ENCODE results near the gene GAPT. TPM values are rescaled to one million over a fixed set of nuclear protein-coding genes. Genes with fewer than 3 reads are reported as not detected.

Gene GAPT
- total and polyA plus RNA-seq, 12 donors, result 0.28 to 2.2 (median 0.65) TPM; not detected in 1

- intact Hi-C loops (cut with DNase I), result no loop called here
- Histone ChIP-seq H3K27me3 (no peaks in the 10 kb centered on the region), H3K36me3 (replicated peaks in 1 of 2) (no peaks in the 10 kb centered on the region), H3K4me3 (no peak overlapping the region), H3K4me1 (replicated peaks in 1 of 2) (no peaks in the 10 kb centered on the region), H3K27ac (no peak overlapping the region), H3K9me3 (replicated peaks in 1 of 3) (no peaks in the 10 kb centered on the region)
- 62 to 82% (median 68%) methylated on average over 2 of the region's 2 CpGs for WGBS, 4 donors
- TF ChIP-seq, protein P1, sequence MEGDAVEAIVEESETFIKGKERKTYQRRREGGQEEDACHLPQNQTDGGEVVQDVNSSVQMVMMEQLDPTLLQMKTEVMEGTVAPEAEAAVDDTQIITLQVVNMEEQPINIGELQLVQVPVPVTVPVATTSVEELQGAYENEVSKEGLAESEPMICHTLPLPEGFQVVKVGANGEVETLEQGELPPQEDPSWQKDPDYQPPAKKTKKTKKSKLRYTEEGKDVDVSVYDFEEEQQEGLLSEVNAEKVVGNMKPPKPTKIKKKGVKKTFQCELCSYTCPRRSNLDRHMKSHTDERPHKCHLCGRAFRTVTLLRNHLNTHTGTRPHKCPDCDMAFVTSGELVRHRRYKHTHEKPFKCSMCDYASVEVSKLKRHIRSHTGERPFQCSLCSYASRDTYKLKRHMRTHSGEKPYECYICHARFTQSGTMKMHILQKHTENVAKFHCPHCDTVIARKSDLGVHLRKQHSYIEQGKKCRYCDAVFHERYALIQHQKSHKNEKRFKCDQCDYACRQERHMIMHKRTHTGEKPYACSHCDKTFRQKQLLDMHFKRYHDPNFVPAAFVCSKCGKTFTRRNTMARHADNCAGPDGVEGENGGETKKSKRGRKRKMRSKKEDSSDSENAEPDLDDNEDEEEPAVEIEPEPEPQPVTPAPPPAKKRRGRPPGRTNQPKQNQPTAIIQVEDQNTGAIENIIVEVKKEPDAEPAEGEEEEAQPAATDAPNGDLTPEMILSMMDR (IDR thresholded peaks at IDR 0.05), result no peak
- no peak for TF ChIP-seq POLR2A (IDR thresholded peaks at IDR 0.05)
- no peak for DNase-seq
Observed at GRCh38 chr5:58543723-58544122, 52.5 kb downstream of the GAPT start.

DNA sequence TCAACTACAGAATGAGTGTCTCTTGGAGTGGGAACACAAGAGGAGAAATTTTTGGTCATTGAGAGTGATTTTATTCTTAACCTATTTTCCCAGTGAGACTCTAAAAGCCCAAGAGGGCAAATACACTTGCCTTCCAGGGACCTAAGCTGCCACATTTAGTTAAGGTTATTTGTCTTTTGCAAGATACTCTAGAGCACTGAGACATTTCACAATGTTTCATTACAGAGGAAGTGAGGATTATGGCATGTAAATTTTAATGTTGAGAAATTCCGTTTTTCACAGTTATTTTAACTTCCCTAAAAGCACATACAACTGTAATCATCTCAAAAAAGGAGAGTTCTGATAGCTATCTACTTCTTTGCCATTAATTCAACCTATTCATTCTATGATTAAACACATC is 53.0 kb downstream of the GAPT start:
- intact Hi-C loops (cut with DNase I), result no loop called here
- 41 to 57% (median 52%) methylated on average over 1 of the region's 1 CpG for WGBS, 4 donors
- H3K9me3 ChIP-seq (replicated peaks in 1 of 3), result no peaks in the 10 kb centered on the region

GRCh38 chr5:58544926-58545325 is 53.7 kb downstream of the GAPT start:
- Histone ChIP-seq H3K36me3 (replicated peaks in 1 of 2) (no peaks in the 10 kb centered on the region), H3K4me1 (replicated peaks in 1 of 2) (no peaks in the 10 kb centered on the region), H3K27me3 (no peaks in the 10 kb centered on the region), H3K4me3 (no peak overlapping the region), H3K9me3 (replicated peaks in 1 of 3) (no peaks in the 10 kb centered on the region), H3K27ac (no peak overlapping the region)
- intact Hi-C loops (cut with DNase I), result no loop called here
- no peak for TF ChIP-seq POLR2A (IDR thresholded peaks at IDR 0.05)
- TF ChIP-seq, protein P1 (IDR thresholded peaks at IDR 0.05), result no peak
- DNase-seq, result no peak
- WGBS, 4 donors, result 46 to 74% (median 60%) methylated on average over 2 of the region's 2 CpGs

More for the DNA sequence above, 53.0 kb downstream of the GAPT start:
- H3K4me1 ChIP-seq (replicated peaks in 1 of 2), result no peaks in the 10 kb centered on the region
- no peak overlapping the region for H3K27ac ChIP-seq
- no peaks in the 10 kb centered on the region for H3K27me3 ChIP-seq
- DNase-seq, result no peak
- TF ChIP-seq, protein P1 (IDR thresholded peaks at IDR 0.05), result no peak
- no peak for TF ChIP-seq POLR2A (IDR thresholded peaks at IDR 0.05)
- H3K4me3 ChIP-seq, result no peak overlapping the region
- H3K36me3 ChIP-seq (replicated peaks in 1 of 2), result no peaks in the 10 kb centered on the region

- H3K36me3 ChIP-seq (replicated peaks in 1 of 2), result no peaks in the 10 kb centered on the region
- no peak overlapping the region for H3K4me3 ChIP-seq
- TF ChIP-seq POLR2A (IDR thresholded peaks at IDR 0.05), result no peak
- TF ChIP-seq, protein P1 (IDR thresholded peaks at IDR 0.05), result no peak
- no peak for DNase-seq
- H3K4me1 ChIP-seq (replicated peaks in 1 of 2), result no peaks in the 10 kb centered on the region
- H3K27me3 ChIP-seq, result no peaks in the 10 kb centered on the region
- no peaks in the 10 kb centered on the region for H3K9me3 ChIP-seq (replicated peaks in 1 of 3)
- intact Hi-C loops (cut with DNase I), result no loop called here
- H3K27ac ChIP-seq, result no peak overlapping the region
Observed at GRCh38 chr5:58545912-58546311, 54.7 kb downstream of the GAPT start.

Small RNAs within 50 kb of the gene (microRNA-seq; reads per million reads assigned to microRNA genes)
- gene MIR548AE2, result 0 reads per million in 3 donors

Small RNAs within 50 kb of the gene (small RNA-seq; reads per million reads assigned to genes)
- 0 reads per million in 2 donors for gene MIR548AE2

Other genes starting within 250 kb of the GAPT start
- gene PLK2, start 31.3 kb upstream of the GAPT start, total RNA-seq, result 10 to 100 TPM; 11.1 to 62.5 (median 20.4) TPM
- 10 to 100 TPM in 1 of 3 donors, 1 to 10 TPM in 2; 8.5 to 12.2 (median 9.0) TPM for gene PLK2, start 31.3 kb upstream of the GAPT start, polyA plus RNA-seq
- 10 to 100 TPM in 2 of 9 donors, 1 to 10 TPM in 6, under 1 TPM in 1; 0.09 to 22.0 (median 8.7) TPM for gene RAB3C, start 91.6 kb downstream of the GAPT start, total RNA-seq
- 10 to 100 TPM in 1 of 3 donors, 1 to 10 TPM in 2; 3.1 to 19.9 (median 3.4) TPM for gene RAB3C, start 91.6 kb downstream of the GAPT start, polyA plus RNA-seq

Measured in adrenal gland (tissue), 12 donors.